HG03354 (cell line): ENCODE measurements around the gene DOC2A.
"Not testable (repeated sequence)": the region's sequence is repeated elsewhere in the genome, so short reads cannot be mapped to it uniquely, and the experiment has no call there.

Source experiments
- ATAC-seq: cut with Tn5 transposase; IDR thresholded peaks from one replicate; pipeline ENCODE4 v1.9.1; 2021; ENCODE audit warnings: mild to moderate bottlenecking; ENCODE audit not compliant: unreplicated experiment, poor library complexity, severe bottlenecking

The DOC2A gene

DNA sequence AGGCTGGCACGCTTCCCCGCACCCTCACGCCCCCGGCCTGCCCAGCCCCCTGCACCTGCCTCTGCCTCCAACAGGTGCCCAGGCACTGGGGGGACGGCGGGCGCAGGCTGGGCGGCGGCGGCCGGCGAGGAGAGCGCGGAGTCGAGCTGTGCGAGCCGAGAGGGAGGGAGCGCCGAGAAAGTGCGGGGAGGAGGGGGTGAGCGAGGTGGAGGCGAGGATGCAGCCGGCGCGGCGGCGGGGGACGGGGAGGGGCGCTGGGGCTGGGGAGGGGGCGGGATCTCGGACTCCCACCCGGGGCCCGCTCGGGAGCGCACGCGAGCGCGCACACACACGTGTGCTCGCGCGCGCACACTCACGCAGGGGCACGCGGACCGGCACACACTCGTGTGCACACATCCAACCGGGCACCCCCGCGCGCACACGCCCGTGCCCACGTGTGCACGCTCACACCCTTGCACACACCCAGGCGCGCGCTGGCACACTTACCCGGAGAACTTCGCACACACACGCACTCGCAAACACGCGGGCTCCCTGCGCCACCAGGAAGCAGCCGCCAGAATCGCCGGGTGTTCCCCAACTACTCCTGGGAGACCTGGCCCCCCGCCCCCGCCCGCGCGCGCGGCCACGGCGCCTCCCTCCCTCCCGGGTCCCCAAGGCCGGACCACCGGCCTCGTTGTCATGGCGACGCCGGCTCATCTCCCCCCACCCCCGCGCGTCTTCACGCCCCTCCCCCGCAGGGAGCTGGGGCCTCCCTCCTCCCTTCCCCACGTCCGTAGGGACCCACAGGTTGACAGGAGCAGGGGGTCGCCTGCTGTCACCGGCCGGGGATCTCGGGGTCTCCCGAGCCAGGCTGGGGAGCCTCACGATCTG is at the start of gene DOC2A:
TSS of gene DOC2A (minus strand) at position 184 of the 870 bp plus-strand sequence. CDS start 805 bp downstream, outside the sequence.
- no peak for ATAC-seq

- ATAC-seq, result no peak
Observed at GRCh38 chr16:30060346-30060745, 49.5 kb upstream of the DOC2A start.

DNA sequence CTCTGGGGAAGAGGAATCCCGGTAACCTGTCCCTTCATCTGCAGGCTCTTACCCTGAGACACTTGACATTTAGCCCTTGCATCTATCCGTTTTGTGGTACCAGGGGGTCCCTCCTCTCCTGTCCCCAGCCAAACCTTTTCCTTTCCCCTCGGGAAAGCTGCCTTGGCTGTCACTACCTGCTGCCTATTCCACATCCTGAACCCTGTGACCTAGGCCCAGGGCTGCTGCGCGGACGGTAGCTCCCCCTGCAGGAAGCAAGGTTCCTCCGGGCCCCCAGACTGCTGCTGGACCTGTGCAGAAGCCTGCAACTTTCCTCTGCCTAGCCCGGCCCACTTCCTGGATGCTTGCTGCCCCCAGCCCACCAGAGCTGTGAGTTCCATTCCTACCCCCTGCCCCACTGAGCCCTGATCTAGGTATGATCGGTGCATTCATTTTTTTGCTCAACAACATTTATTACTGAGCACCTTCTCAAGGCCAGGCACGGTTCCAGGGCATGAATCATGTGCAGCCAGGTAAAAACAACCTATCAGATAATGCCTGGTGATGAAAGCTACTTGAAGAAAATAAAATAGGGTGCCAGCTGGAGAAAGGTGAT is 44.2 kb upstream of the DOC2A start:
- peak; percentile 49 for ATAC-seq

DNA sequence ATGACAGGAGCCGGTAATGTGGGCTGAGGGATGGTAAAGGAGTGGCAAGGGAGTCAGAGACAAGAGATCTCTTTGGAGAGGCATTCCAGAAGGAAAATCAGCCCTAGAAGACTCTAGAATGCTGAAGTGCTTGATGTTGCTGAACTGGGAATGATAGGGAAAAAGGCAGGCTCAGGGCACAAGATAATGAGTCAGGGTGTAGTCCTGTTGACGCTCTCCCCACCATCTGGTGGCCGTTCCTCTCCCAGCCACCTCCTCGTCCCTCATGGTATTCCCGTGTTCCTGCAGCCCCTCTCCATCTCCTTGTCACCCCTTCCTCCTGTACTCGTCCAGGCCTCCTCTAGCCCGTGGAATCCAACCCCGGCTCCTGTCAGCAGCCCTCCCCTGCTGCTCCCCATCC is 43.6 kb upstream of the DOC2A start:
- ATAC-seq, result no peak

GRCh38 chr16:30053376-30054015 is 42.7 kb upstream of the DOC2A start:
- ATAC-seq, result no peak

GRCh38 chr16:30052671-30053372 is 42.0 kb upstream of the DOC2A start:
- no peak for ATAC-seq

- ATAC-seq, result no peak
Observed at GRCh38 chr16:30051518-30051917, 40.7 kb upstream of the DOC2A start.

GRCh38 chr16:30049871-30050270 is 39.0 kb upstream of the DOC2A start:
- no peak for ATAC-seq

DNA sequence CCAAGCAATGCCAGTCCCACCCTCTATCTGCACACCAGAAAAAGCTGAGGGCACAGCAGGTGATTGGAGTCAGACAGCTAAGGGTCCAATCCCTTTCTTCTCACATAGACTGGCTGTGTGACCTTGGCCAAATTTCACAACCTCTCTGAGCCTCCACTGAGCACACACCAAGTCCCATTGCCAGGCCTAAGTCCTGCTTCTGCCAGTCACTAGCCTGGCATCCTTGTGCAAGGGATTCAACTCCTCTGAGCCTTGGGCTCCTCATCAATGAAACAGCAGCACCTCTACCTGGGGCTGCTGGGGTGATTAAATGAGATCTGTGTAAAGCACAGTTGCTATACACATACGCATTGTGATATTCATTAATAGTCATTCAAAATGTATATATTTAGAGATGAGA is 35.8 kb upstream of the DOC2A start:
- ATAC-seq, result no peak

- no peak for ATAC-seq
Observed at GRCh38 chr16:30046178-30046577, 35.4 kb upstream of the DOC2A start.

DNA sequence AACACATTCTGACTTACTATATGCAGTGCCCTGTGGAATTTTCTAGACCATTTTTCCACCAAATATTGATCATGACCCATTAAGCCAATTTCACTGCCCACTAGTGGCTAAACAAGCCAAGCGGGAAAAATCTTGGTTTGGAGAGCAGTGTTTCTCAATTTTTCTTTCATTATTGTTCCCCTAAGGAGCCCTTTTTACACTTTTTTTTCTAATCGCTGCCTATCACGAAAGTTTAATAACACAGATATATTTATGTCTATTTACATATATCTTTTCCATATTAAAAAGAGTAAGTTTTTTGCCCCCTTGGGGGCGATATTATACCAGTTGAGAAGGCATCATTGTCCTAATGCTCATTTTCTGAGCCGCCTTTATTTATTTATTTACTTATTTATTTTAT is 31.0 kb upstream of the DOC2A start:
- ATAC-seq, result no peak

GRCh38 chr16:30040690-30041089 is 29.9 kb upstream of the DOC2A start:
- not testable (repeated sequence) for ATAC-seq

DNA sequence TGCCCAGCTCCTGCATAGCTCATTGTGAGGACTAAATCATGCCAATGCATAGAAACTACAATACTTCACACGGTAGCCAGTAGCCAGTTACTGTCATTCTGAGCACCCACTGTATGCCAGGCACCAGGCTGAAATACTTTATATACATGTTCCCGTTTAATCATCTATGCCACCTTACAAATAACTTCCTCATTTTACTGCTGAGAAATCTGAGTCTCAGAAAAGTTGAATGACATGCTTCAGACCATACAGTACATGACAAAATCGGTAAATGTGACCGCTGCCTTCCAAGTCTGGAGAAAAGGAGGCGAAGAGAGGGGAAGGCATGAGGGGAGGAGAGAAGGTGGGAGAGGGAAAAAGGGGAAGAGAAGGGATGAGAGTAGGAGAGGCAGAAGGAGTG is 29.4 kb upstream of the DOC2A start:
- no peak for ATAC-seq

- ATAC-seq, result no peak
Observed at GRCh38 chr16:30033270-30033669, 22.4 kb upstream of the DOC2A start.

GRCh38 chr16:30032083-30032819 is 21.4 kb upstream of the DOC2A start:
- no peak for ATAC-seq

DNA sequence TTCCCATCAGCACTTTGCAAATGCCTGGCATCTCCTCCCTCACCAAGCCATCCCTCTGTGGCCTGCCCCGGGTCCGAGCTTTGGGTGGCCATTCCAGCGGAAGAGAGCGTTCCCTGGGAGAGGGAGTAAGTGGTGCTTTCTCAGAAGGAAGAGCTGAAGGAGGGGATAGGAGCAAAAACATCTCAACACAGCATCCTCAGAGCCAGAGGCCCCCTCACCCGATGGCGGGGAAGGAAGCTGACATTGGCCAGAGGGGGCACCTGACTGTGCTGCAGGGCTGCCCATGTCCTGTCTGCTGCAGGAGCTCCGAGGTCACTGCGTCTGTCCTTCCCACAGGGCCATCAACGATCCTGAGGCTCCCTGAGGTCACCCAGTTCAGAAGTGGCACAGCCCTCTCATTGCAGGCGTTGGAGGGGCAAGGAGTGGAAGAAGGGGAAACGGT is 20.7 kb upstream of the DOC2A start:
- no peak for ATAC-seq

DNA sequence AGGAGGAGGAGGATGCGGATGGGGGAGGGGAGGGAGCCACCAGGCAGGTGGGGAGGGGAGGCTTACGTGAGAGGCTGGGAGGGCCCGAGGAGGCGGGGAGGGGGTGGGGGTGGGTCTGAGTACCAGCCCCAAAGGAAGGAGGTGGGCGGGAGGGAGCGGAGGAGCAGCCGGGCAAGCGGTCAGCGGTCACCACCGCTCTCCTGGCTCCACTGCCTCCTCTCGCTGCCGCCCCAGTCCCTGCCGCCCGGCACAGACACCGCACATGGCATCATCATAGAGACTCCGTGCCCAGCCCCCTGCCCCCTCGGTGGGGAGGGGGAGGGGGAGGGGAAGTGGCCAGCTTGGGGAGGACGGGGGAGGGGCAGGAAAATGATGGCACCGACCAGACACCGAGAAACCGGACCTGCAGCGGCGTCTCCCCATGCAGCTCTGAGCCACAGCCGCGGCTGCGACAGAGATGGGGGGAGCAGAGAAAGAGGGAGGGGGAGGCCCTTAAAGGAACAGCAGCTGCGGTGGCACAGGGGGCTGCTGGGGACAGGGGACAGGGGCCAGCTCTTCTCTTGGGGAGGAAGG is 20.1 kb upstream of the DOC2A start, which contains the start of gene TLCD3B:
TSS of gene TLCD3B (minus strand) at position 431 of the 573 bp plus-strand sequence. CDS start 744 bp downstream, outside the sequence.
- ATAC-seq, result no peak

DNA sequence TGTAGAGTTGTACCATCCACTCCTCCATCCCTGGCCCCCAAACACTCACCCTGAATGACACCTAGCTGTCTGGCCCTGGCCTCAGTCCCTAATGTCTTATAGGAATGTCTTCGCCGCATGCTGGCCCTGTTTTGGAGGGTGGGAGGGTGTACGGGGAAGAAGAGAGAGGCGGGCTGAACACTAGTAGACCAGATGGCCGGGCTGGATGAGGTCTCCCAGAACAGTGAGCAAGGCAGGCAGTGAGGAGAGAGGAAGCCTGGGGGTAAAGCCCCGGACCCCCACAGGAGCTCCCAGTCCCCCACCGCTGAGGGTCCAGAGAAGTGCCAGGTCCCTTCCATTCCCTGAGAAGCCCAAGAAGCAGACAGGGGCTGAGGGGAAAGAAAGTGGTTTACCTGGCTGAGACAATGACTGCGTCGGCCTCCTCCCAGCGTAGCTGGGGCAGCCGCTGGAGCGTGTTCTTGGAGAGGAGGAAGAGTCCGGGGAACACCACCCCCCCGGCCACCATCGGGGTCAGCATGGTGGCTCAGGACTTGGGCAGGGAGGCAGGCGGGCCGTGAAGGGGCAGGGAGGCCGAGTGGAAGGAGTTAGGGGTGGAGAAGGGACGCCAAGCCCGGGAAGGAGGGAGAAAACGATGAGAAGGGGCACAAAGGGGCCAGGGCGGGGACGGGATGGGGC is 19.3 kb upstream of the DOC2A start:
- ATAC-seq, result no peak
